Measurements from ENCODE around the gene COL12A1. TPM values are rescaled to one million over a fixed set of nuclear protein-coding genes. Genes with fewer than 3 reads are reported as not detected.

COL12A1 gene
- 15.4 and 19.3 TPM in 2 replicates for total RNA-seq

DNA sequence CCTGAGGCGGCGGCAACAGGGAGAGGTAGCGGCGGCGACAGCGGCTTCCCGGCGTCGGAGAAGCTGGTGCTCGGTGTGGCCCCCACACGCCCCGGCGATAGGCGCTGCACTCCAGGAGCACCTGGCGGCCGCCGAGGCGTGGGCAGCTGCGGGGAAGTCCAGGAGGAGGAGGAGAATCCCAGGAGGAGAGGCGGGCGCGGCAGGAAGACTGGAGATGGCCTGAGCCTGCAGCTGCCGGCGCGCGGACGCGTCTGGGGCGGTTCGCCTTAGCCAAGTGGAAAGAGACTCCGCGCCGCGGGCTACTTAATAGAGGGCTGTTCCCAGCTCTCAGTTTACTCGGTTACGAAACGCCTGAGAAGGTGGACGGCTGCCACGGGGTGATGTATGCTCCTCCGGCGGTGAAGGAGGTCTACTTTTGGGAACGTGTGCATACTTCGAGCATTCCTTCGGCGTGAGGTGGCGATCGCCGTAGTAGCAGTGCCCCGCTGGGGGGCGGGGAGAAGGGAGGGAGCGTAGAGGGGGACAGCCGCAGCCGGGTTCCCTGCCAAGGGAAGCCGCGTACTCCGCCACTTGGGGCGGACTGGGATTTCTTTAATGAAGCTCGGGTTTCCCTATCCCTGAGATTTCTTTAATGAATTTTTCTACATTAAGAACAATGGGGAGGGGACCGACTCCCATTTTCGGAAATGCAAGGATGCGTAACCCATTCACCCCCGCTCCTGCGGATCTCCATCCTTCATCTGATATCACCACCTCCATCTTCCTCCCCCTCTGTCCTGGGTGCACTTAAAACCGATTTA lies at the start of gene COL12A1:
Gene COL12A1, minus strand, starts transcription at position 278 of the 800 bp plus-strand sequence. CDS start 3,261 bp downstream, outside the sequence.

DNA sequence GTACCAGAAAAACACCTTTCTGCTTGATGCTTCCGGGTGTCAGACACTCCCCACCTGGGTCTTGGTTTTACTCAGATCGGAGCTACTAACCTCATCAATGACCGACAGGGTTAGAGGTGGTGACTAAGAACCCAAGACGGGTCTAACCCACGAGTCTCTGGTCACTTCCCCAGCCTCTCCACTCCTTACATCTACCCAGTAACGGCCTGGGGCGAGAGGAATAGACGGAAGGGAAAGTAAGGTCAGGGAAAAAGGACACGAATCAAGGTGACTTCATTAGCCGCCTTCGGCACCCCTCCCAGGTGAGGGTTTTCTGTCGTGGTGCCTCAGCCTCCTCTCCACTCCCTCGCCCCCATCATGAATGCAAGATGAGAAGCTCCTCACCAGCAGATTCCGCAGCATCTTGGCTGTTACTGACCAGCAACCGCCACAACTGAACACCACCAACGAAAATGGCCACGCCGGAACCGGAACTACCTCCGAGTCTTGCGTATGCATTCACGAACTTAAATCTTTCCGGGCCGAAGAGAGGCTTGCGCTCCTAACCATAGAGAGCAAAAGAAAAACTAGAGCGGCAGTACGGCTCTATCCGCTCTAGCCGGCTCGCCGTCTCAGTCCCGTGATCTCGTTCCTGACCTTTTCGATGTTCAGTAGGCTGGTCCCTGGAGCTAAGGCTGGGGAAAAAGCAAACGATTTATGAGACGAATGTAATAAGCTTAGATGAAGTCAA lies 37.6 kb upstream of the COL12A1 start, which contains the start of gene COX7A2:
Gene COX7A2, minus strand, starts transcription at position 469 of the 730 bp plus-strand sequence. Its CDS starts 67 bp downstream, at position 402.

Other genes with a start within 250 kb of the COL12A1 start
- 113 and 189 TPM in 2 replicates for gene COX7A2, start 37.7 kb upstream of the COL12A1 start, total RNA-seq
- gene TMEM30A, start 78.7 kb upstream of the COL12A1 start, total RNA-seq: 341 and 356 TPM in 2 replicates